ES-I3 (cell line): Measurements from ENCODE around the gene CCDC61.

Experiments used
- H3K36me3 ChIP-seq: 2 replicates; pipeline ENCODE4 v1.6.1; 2013; ENCODE audit warnings: mild to moderate bottlenecking, low read length, control low read depth, moderate library complexity; ENCODE audit not compliant: insufficient read depth
- H3K4me1 ChIP-seq: 2 replicates; pipeline ENCODE4 v1.6.1; 2013; ENCODE audit warnings: mild to moderate bottlenecking, control low read depth, low read length; ENCODE audit not compliant: insufficient read depth
- H3K9ac ChIP-seq: 2 replicates; pipeline ENCODE4 v1.6.1; 2013; ENCODE audit warnings: low read depth, mild to moderate bottlenecking, low read length, moderate library complexity
- H3K9me3 ChIP-seq: 2 replicates; pipeline ENCODE4 v1.6.1; 2013; ENCODE audit warnings: mild to moderate bottlenecking, low read length, moderate library complexity; ENCODE audit not compliant: control insufficient read depth, insufficient read depth

CCDC61 gene

DNA sequence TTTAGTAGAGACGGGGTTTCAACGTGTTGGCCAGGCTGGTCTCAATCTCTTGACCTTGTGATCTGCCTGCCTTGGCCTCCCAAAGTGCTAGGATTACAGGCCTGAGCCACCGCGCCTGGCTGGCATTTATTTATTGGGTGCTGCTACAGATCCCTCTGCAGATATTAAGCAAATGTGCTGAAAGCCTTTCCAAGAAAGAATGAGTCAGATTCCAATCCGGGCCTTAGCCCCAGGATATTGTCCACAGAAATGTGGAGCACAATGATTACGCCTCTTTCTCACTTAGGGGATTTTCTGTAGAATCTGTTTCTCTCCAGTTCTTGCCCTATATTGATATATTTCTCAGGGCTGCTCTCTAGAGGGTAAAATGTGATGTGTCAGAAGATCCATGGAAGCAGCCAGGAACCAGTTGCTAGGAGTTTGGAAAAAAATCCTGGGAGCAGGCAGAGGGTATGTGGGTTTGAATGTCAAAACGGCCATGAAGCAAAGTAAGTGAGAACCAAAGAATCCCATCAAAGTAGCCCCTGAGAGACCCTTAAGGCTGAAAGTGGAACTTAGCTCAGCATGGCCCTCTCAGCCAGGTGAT lies 70.3 kb downstream of the CCDC61 start:
- Histone ChIP-seq H3K4me1 (no peaks in the 10 kb centered on the region), H3K36me3 (no peaks in the 10 kb centered on the region), H3K9ac (no peak overlapping the region), H3K9me3 (no peaks in the 10 kb centered on the region; the same call in 1 of the 2 replicates)

DNA sequence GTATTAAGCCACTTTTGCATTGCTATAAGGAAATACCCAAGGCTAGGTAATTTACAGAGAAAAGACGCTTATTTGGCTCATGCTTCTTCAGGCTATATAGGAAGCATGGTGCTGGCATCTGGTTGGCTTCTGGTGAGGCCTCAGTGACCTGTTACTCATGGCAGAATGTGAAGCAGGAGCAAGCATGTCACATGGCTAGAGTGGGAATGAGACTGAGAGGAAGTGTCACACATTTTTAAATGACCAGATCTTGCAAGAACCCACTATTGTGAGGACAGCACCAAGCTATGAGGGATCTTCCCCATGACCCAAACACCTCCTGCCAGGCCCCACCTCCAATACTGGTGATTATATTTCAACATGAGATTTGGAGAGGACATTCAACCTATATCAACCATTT lies 71.2 kb downstream of the CCDC61 start:
- no peaks in the 10 kb centered on the region for H3K4me1 ChIP-seq
- no peaks in the 10 kb centered on the region; the same call in 1 of the 2 replicates for H3K9me3 ChIP-seq
- no peak overlapping the region for H3K9ac ChIP-seq
- no peaks in the 10 kb centered on the region for H3K36me3 ChIP-seq

DNA sequence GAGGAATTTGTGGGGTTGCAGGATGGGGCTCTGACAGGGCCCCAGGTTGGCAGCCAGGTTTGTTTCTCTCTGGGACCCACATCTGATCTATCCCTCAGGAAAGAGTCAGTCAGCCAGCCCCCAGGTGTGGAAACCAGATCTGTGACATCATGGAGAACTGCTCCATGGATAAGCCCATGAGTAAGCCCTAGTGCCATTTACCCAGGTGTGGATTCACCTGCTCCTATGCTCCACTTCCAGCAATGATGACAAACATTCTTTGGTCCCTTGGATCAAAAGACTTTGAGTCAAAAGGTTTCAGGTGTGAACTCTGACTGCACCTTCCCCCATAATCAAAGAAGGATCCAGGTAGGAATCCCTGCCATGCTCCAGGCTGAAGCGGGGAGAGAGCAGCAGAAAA lies 72.4 kb downstream of the CCDC61 start:
- no peaks in the 10 kb centered on the region for H3K4me1 ChIP-seq
- H3K9me3 ChIP-seq = no peaks in the 10 kb centered on the region
- no peaks in the 10 kb centered on the region for H3K36me3 ChIP-seq
- no peak overlapping the region for H3K9ac ChIP-seq
